NT2/D1 (cell line): ENCODE results near the gene CHCHD10.

Source experiments
- DNase-seq: peaks from one replicate; pipeline ENCODE4 v3.0.0-alpha.2; 2011; ENCODE audit warnings: low read depth, low spot score
- H3K27me3 ChIP-seq: 2 replicates; pipeline ENCODE4 v1.6.0; 2011; ENCODE audit warnings: mild to moderate bottlenecking; ENCODE audit not compliant: insufficient read length, insufficient read depth
- H3K36me3 ChIP-seq: 2 replicates; pipeline ENCODE4 v1.6.1; 2011; ENCODE audit warnings: mild to moderate bottlenecking, low read length, mixed read lengths; ENCODE audit not compliant: insufficient read depth, insufficient read length
- H3K4me1 ChIP-seq: 2 replicates; pipeline ENCODE4 v1.5.1; 2011; ENCODE audit not compliant: insufficient read depth, insufficient read length
- H3K4me3 ChIP-seq: 2 replicates; pipeline ENCODE4 v1.5.1; 2011; ENCODE audit warnings: low read depth; ENCODE audit not compliant: insufficient read length
- H3K9ac ChIP-seq: 2 replicates; pipeline ENCODE4 v1.6.0; 2011; ENCODE audit warnings: low read depth; ENCODE audit not compliant: insufficient read length
- H3K9me3 ChIP-seq: 2 replicates; pipeline ENCODE4 v1.5.1; 2011; ENCODE audit warnings: mild to moderate bottlenecking, low read length; ENCODE audit not compliant: insufficient read depth
- SUZ12 ChIP-seq: IDR thresholded peaks from 2 replicates; pipeline ENCODE4 v1.6.1; 2011; ENCODE audit not compliant: insufficient read length, insufficient read depth; ENCODE audit errors: extremely low read depth
- YY1 ChIP-seq: IDR thresholded peaks from 2 replicates; pipeline ENCODE4 v1.6.1; 2011; ENCODE audit not compliant: insufficient read length, insufficient read depth
- ZNF274 ChIP-seq: IDR thresholded peaks from 2 replicates; pipeline ENCODE4 v1.6.1; 2011; ENCODE audit warnings: mild to moderate bottlenecking, low read depth, low read length

CHCHD10 gene

GRCh38 chr22:23752090-23752691, 15.6 kb downstream of the CHCHD10 start:
- Histone ChIP-seq H3K4me1 (peaks cover 7% of the 10 kb centered on the region), H3K9ac (peak overlapping the region; percentile 24), H3K27me3 (no peaks in the 10 kb centered on the region), H3K36me3 (no peaks in the 10 kb centered on the region), H3K4me3 (no peak overlapping the region), H3K9me3 (no peaks in the 10 kb centered on the region)
- no peak for DNase-seq
- TF ChIP-seq YY1 (no peak), ZNF274 (no peak), SUZ12 (no peak)

GRCh38 chr22:23751441-23751996, 16.3 kb downstream of the CHCHD10 start:
- no peak for TF ChIP-seq YY1
- TF ChIP-seq ZNF274: no peak
- TF ChIP-seq SUZ12: no peak
- Histone ChIP-seq H3K9ac (peak overlapping the region; percentile 93), H3K9me3 (no peaks in the 10 kb centered on the region), H3K36me3 (no peaks in the 10 kb centered on the region), H3K4me3 (peak overlapping the region; percentile 94), H3K4me1 (peaks cover 7% of the 10 kb centered on the region), H3K27me3 (no peaks in the 10 kb centered on the region)
- no peak for DNase-seq

GRCh38 chr22:23750714-23751440, 16.9 kb downstream of the CHCHD10 start, which contains the start of gene ZNF70:
Gene ZNF70, minus strand, starts transcription at chr22:23751112. Its CDS starts 5,972 bp downstream, at chr22:23745140.
- DNase-seq: no peak
- peak within 1 kb of the TSS; percentile 94 for H3K4me3 ChIP-seq
- no peak for TF ChIP-seq YY1
- no peak for TF ChIP-seq ZNF274
- no peak for TF ChIP-seq SUZ12
- H3K36me3 ChIP-seq: no peaks in the 10 kb centered on the region
- H3K9me3 ChIP-seq: no peaks in the 10 kb centered on the region
- H3K9ac ChIP-seq: peak within 1 kb of the TSS; percentile 93
- peaks cover 7% of the 10 kb centered on the region for H3K4me1 ChIP-seq
- no peaks in the 10 kb centered on the region for H3K27me3 ChIP-seq

- Histone ChIP-seq H3K4me3 (peak overlapping the region; percentile 57), H3K9me3 (no peaks in the 10 kb centered on the region), H3K36me3 (peaks cover under 1% of the 10 kb centered on the region), H3K4me1 (peaks cover 7% of the 10 kb centered on the region), H3K9ac (peak overlapping the region; percentile 46), H3K27me3 (no peaks in the 10 kb centered on the region)
- DNase-seq: no peak
- TF ChIP-seq ZNF274 (no peak), SUZ12 (no peak), YY1 (no peak)
Observed at GRCh38 chr22:23750367-23750713, 17.4 kb downstream of the CHCHD10 start.

DNA sequence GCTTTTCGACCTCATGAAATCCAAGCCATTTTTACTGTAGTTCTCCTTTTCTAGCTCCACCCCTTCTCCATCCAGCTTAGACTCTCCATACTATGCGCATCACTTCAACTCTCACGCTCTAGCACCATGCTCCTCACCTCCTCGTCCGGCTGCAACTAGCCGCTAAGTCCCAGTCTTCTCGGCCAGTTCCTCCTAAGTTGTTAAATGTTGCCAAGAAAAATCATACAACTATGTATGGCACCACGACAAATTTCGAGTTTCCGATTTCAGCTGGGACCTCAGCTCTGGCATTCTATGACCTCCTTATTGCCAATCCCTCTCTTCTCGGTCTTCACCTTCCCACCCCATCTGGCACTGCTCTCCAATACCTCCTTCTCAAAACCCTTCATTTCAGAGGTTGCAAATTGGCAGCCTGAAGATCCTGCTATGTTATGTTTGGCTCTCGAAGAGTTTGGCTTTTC, 17.9 kb downstream of the CHCHD10 start:
- H3K9me3 ChIP-seq: no peaks in the 10 kb centered on the region
- peaks cover 6% of the 10 kb centered on the region for H3K36me3 ChIP-seq
- no peaks in the 10 kb centered on the region for H3K27me3 ChIP-seq
- TF ChIP-seq ZNF274 (no peak), YY1 (no peak), SUZ12 (no peak)
- H3K9ac ChIP-seq: no peak overlapping the region
- no peak for DNase-seq
- no peak overlapping the region for H3K4me3 ChIP-seq
- peaks cover 7% of the 10 kb centered on the region for H3K4me1 ChIP-seq

DNA sequence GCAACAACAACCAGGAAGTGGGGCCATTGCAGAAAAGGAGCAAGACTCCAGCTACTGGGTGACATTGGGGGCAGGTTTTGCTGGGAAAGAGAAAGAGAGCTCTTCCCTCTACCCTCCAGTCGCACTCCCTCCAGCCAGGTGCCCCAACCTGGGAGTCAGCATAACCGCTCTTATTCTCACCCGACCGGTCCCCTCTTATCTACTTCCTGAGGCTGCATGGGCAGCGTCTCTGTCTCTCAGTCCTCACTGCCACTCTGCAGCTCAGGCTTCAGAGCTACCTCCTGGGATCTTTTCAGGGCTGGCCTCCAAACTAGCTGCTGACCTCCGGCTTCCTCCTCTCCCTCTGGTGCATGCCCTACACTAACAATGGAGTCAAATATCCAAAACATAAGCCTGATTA, 22.0 kb downstream of the CHCHD10 start:
- Histone ChIP-seq H3K4me3 (no peak overlapping the region), H3K9ac (no peak overlapping the region), H3K4me1 (no peaks in the 10 kb centered on the region), H3K27me3 (no peaks in the 10 kb centered on the region), H3K9me3 (no peaks in the 10 kb centered on the region), H3K36me3 (peaks cover 42% of the 10 kb centered on the region)
- no peak for DNase-seq
- TF ChIP-seq SUZ12: no peak
- TF ChIP-seq YY1: no peak
- no peak for TF ChIP-seq ZNF274

DNA sequence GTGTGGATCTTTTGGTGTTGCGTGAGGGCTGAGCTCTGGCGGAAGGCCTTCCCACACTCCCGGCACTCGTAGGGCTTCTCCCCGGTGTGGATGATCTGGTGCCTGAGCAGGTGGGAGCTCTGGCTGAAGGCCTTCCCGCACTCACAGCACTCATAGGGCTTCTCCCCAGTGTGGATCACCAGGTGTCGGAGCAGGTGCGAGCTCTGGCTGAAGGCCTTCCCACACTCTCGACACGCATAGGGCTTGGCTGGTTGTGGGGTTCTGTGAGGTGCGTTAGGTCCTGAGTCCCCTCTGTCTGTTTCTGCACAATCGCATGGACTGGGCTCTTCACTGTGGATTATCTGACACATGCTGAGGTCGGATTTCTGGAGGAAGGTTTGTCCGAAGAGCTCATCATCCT, 23.3 kb downstream of the CHCHD10 start:
- TF ChIP-seq SUZ12 (no peak), ZNF274 (no peak), YY1 (no peak)
- Histone ChIP-seq H3K4me3 (no peak overlapping the region), H3K4me1 (no peaks in the 10 kb centered on the region), H3K36me3 (peaks cover 42% of the 10 kb centered on the region), H3K9ac (no peak overlapping the region), H3K9me3 (no peaks in the 10 kb centered on the region), H3K27me3 (no peaks in the 10 kb centered on the region)
- DNase-seq: no peak
